A673 (cell line): Measurements from ENCODE around the gene CPN2.

Experiments used
- EZH2 ChIP-seq: fragments of 200-600 bp; sonication (generic); IDR thresholded peaks from 2 replicates; pipeline ENCODE4 v1.6.1; 2017; ENCODE audit warnings: borderline replicate concordance, low read depth, mild to moderate bottlenecking, mixed read lengths, antibody characterized with exemption, low read length; ENCODE audit not compliant: poor library complexity, severe bottlenecking
- TF ChIP-seq, protein P1 (sequence below): fragments of 300-800, 200-600 bp; sonication (generic); conservative IDR thresholded peaks from 2 replicates; pipeline ENCODE4 v1.5.1; 2017; ENCODE audit warnings: low read depth, mild to moderate bottlenecking, antibody characterized with exemption, low read length, moderate library complexity, mixed read lengths

DNA sequence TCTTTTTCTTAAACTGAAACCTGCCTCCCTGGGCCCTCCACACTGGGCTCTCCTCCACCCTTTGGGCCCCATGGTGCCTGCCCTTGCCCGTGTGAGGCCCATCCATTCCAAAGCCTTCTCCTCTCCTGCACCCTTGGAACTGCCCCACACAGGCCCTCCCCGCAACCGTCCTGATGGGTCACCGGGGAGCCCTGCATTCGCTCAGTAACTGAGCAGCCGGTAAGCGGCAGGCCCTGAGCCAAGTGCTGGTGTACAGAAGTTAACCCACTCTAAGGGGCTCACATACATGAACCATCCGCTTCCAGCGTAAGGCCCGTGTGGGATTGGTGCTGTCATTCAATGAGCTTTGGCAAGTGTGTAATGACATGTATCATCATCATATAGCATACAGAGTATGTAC lies 23.8 kb upstream of the CPN2 start:
- no peak for TF ChIP-seq EZH2
- TF ChIP-seq, protein P1, sequence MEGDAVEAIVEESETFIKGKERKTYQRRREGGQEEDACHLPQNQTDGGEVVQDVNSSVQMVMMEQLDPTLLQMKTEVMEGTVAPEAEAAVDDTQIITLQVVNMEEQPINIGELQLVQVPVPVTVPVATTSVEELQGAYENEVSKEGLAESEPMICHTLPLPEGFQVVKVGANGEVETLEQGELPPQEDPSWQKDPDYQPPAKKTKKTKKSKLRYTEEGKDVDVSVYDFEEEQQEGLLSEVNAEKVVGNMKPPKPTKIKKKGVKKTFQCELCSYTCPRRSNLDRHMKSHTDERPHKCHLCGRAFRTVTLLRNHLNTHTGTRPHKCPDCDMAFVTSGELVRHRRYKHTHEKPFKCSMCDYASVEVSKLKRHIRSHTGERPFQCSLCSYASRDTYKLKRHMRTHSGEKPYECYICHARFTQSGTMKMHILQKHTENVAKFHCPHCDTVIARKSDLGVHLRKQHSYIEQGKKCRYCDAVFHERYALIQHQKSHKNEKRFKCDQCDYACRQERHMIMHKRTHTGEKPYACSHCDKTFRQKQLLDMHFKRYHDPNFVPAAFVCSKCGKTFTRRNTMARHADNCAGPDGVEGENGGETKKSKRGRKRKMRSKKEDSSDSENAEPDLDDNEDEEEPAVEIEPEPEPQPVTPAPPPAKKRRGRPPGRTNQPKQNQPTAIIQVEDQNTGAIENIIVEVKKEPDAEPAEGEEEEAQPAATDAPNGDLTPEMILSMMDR, result no peak
